GM10266 (cell line): Measurements from ENCODE around the gene LKAAEAR1.

ENCODE experiments used
- DNase-seq: peaks from one replicate; pipeline ENCODE4 v3.0.0; 2012; ENCODE audit errors: extremely low spot score
- CTCF ChIP-seq: IDR thresholded peaks from 2 replicates; pipeline ENCODE4 v1.5.1; 2012; ENCODE audit warnings: mild to moderate bottlenecking, low read depth; ENCODE audit not compliant: control insufficient read depth, insufficient read depth; ENCODE audit errors: missing control alignments

Gene LKAAEAR1

GRCh38 chr20:64113796-64114355 lies 29.7 kb upstream of the LKAAEAR1 start:
- DNase-seq, result no peak
- no peak for TF ChIP-seq CTCF

- no peak for DNase-seq
- no peak for TF ChIP-seq CTCF
Observed at GRCh38 chr20:64113444-64113775, 29.2 kb upstream of the LKAAEAR1 start.

GRCh38 chr20:64112691-64113443 lies 28.7 kb upstream of the LKAAEAR1 start:
- no peak for DNase-seq
- TF ChIP-seq CTCF, result no peak

DNA sequence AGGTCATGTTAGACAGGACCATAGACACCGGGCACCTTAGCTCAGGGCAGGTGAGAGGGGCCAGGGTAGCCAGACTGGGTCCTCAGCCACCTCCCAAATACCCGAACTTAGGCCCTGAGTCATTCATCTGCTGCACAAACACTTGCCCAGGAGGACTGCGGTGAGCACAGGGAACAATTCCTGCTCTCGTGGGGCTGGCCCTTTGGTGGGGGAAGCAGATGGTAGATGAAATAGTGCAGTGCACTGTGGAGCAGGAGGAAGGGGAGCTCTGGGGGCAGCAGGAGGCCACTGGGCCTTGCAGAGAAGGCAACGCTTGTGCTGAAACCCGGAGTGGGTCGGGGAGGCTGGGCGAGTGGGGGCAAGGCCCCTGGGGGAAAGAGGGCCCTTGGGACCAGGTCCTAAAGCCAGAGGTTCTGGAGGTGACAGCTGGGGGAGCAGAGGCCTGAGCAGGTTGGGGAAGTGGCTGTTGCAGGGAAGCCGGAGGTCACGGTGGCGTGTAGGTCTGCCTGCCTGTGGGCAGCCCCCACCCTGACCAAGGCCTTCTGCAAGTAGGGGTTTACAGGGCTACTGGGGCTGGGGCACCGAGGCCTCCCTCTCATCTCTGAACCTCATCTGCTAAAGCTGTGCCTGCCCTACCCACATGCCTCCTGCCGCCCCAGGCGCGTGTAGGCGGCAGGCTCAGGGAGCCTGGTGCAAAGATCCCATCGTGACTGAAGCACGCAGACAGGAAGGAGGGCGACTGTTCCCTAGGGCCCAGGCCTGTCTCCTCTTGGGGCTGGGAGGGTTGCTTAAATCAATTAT lies 27.8 kb upstream of the LKAAEAR1 start:
- DNase-seq, result no peak
- TF ChIP-seq CTCF, result no peak

DNA sequence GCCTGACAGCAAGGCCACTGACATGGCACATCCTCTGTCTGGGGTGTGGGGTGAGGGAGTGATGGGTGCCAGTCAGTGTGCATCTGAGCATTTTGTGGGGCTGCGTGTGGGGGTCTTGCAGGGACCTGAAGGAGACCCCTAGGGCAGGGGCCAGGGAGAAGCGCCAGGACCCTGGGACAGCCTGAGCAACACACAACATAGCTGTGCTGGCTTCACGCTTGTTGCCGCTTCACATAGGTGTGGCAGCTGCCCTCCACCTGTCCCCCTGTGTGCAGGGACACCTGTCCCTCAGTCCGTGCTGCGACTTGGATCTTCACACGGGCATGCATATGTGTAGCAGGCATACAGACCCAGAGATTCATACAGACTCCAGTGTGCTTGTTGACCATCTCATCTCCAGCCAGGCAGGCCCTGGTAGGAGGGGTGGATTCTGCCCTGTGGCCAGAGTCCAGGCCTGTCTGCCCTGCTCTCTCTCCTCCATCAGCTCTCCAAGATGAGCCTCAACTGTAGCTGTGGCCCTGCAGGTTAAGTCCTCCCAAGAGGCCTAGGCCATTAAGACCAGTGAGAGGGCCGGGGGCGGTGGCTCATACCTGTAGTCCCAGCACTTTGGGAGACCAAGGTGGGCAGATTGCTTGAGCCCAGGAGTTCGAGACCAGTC lies 26.3 kb upstream of the LKAAEAR1 start:
- TF ChIP-seq CTCF, result no peak
- DNase-seq, result no peak

DNA sequence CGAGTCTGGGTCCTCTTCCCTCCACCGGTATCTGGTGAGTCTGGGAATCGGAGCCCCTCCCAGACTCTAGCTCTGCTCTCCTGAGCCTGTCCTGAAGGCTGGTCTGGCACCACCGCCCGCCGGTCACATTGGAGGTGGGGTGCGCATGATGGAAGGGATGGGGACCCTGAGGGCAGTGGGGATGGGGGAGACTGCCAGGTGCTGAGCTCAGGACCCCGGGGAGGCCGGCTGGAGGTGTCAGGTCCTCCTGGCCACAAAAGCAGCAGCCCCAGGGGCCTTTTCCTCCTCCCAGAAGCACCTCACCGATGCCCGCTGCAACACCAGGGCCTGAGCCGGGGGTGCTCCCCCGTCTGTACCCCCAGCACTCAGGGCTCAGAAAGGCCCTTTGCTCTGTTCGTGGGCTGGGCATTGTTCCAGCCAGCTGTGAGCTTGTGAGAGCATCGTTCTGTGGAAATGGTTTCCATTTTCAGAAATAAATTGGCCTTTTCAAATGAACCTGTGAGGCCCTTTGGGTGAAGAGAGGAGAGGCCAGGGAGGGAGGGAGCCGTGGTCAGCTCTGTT lies 25.7 kb upstream of the LKAAEAR1 start:
- no peak for DNase-seq
- TF ChIP-seq CTCF, result no peak
